ENCODE results near the gene WDR72.

WDR72 gene

DNA sequence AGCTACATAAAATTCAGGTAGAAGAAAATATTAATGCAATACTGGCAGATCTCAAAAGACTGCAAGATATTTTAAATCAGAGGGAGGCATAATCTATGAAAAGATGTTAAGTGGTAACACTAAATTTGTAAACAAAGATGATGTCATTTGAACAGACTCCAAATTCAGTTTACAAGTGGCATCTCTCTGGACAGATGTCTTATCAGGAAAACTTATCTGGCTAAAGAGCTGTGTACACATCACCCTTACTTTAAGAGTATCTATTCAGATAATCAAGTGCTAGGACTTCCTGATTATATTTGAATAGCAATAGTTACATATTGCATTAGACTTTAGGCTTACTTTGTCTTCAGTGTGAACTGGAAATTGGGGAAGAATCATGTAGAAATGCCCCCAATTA lies 231.5 kb downstream of the WDR72 start:
- no peak for DNase-seq

DNA sequence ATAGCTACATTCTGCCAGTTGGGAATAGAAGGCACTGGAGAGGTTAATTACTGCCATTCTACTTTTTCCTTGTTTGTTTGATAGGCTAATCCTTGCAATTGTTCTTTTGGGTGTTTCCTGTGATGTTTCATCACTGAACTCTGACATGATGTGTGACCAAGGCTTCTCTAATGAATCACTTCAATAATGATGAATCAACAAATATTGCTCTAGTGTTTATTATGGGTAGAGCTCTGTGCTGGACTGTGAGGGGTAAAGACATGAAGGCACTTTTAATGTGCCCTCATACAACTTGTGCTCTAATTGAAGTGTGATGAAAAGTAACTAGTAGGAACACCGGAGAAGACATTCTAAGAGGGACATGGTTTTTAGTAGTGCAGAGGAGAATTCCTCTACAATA lies 233.6 kb downstream of the WDR72 start:
- DNase-seq, result no peak

DNA sequence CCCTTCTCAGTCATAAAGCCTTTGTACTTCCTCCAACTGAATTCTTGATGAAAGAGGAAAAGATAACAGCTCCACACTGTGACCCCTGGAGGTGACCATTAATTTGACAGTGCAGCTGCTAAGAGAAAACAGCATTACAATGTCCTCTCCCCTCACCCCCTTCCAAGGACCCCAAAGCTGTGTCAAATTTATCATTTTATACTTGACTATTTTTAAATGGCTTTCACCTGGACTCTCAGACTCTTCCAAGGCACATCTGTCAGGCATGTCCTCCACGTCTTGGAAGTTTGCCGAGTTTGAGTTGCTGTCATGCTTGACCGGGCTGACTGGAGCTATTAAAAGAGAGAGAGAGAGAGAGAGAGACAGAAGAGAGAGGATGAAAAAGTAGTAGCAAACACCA lies 236.5 kb downstream of the WDR72 start:
- peak; percentile 53 to 81 for DNase-seq

DNA sequence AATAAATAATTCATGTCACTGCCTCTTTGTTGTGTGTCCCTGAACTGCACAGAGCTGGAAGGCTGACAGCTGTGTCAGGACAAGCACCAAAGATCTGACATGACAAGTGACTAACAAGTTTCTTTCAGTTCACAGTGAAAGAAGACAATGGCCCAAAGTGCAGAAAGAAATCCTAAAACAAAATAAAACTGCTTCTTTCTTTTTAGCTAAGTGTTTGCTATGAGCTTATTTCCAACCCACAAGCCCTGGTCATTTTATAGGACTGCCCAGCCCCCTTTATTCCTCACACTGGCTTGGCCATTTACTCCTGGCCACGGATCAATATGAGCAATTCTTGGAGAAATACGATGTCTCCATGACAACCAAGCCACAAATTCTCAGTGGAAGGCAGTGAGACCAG lies 238.5 kb downstream of the WDR72 start:
- no peak for DNase-seq

DNA sequence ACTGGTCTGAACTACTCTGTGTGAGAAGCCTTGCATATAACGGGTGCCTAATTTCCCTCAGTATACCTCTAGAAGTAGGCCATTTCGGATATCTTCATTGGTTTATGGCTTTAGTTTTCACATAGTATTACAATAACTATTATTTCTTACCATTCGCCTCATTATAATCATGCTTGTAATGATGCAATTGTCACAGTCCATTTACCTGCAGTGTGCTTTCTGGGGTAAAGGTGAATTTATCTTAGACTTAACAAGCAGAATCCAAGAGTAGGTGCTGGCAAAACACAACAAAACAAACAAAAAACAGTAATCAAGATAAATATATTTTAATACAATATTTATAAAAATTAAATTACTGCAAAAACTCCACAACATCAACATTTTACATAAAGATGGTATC lies 246.0 kb downstream of the WDR72 start:
- no peak for DNase-seq

DNA sequence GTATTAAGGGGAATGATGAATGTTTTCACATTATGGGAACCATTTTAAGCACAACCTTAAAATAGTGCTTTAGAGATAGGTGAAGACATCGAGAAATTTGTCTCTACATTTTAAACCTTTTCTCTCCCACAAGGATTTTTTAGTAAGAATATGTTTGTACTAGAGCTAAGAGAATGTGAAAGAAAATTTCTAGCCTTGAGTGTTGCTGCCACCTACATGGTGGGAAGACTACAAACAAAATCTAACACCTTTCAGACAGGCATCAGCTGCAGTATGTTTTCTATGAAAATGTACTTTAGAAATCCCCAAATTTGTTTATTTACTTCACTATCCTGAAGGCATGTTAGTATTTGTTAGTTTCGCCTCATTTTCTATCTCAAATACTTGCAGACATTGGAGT lies 247.4 kb downstream of the WDR72 start:
- DNase-seq, result no peak

DNA sequence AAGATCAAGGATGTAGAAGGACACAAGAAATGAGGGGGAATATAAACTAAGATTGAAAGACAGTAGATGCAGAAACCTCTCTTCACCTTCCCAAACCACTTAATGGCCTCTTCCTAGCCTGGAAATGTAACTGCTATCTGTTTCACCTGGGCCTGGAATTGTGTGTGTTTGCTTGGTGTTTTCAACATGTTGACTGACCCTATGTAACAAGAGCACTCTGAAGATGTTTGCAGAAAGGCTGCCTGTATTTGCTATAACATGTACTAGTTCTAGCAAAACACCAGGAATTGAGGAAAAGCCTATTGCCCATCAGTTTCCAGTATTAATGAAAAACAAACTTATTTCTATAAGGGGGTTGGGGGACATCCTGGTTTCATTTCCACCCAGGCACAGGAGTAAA lies 248.3 kb downstream of the WDR72 start:
- no peak for DNase-seq

DNA sequence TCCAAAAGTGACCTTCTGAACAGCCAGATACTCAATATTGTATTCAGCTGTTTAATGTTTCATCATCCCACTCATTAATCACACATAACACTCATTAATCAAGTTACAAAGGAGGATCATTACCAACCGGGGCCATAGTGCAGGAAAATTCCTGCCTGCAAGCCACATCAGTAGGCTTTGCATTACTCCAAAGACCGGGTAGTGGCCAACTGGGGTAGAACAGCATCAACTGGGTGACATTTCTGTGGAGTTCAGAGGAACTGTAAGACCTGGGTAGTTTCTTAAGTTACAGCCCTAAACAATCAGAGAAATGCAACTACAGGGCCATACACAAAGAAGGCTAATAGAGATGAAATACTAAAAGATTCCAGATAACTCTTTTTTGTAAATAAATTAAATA lies 253.1 kb downstream of the WDR72 start:
- DNase-seq, result no peak

DNA sequence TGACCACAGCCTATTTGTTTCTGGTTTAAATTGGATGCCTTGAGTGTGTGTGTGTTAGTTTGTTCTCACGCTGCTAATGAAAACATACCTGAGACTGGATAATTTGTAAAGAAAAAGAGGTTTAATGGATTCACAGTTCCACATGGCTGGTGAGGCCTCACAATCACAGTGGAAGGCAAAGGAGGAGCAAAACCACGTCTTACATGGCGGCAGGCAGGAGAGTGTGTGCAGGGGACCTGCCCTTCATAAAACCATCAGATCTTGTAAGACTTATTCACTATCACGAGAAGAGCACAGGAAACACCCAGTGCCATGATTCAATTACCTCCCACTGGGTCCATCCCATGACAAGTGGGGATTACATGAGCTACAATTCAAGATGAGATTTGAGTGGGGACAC lies 260.5 kb downstream of the WDR72 start:
- DNase-seq, result no peak

DNA sequence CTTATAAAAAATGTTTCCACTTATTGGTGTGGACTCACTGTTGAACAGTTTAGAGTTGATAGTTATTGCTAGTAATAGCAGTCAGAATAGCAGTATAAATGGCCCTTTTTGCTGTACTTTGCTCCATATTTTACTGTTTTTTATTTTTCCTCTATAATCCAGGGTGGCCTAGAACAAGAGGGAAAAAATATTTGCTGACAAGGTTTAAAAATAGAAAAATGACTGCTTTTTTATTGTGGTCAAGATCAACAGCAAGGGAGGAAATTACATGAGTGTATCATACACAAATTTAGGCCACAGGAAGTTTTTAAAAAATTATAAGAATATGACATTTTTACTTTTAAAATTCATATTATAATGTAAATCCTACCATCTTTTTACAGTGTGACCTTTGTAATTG lies 269.1 kb downstream of the WDR72 start:
- DNase-seq, result no peak

DNA sequence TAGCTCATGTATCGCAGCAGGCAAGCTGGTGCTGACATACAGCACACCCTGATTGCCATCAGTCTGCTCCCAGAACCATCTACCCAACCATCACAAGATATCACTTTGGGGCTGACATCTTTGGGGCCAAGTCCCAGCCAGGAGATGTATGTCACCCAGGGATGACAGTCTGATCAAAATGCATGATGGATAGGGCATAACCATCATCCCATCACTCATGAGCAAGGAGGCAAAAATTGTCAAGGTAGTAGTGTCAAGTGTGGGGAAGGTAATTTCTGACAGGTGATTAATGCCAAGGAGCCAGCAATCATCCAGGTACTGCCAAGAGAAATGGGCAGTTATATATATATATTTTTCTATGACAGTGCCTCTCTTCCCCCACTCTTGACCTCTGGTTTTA lies 277.4 kb downstream of the WDR72 start:
- DNase-seq, result no peak

DNA sequence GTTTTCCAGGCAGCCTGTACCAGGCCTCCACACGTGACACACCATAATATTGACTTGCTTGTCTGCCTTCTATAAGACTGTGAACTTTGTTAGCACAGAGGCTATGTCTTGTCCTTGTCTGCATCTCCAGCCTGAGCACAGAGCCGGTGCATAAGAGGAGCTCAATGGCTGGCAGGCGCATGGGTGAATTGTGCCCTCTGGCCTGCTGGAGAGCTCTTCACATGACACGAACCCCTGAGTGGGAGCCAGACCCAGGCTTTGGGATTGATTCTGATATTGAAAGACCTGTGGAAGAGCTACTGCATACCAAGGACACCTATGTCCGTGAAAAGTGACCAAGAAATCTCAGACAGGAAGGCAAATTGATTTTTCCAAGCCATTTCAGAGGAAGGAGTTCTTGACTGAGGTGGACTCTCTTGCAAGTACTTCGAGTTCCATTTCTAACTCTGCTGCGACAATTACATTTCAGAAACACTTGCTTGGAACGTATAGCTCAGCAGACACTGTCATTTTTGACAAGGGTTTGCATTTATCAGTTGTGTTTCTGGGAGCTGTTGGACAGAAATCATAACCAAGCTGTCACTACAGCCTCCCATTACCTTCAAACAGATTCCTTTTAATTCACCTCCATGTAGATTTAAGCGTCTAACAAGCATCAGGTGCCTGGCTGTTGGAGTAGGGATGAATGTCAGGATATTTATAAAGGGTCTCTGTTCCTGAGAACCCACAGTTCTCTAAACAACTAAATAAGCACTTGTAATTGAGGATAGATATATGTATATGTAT lies 281.3 kb downstream of the WDR72 start:
- no peak for DNase-seq

DNA sequence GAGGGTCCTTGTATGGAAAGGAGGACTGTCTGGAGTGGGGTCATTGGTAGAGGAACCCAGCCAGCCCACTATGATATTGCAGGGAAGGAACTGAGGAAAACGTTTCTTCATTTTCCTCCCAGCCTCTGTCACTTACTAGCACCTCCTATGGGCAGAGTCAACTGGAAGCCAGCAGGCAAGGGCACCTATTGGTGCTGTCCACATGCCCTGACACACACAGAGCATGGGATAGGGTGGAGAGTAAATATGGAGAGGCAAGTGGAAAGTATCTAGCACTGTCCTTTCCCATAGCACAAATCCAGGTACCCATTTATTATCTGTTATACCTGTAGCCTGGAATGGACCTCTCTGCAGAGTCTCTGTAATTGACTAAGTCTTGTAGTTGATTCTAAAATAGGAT lies 285.6 kb downstream of the WDR72 start:
- DNase-seq, result no peak

DNA sequence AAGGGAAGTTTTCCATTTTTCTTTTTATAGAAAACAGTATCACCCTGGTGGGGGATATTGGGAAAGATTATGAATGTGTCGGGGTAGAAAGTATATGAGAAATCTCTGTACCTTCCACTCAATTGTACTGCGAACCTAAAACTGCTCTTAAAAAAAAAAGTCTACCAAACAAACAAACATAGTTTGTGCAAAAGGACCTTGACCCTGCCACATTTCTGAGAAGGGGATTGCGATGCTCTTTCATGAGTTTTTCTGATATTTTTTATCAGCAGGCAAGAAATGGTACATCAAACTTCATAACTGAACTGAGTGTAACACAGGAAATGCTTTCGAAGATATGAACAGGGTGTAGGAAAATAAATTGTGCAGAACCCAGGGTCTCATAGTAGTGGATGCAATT lies 286.0 kb downstream of the WDR72 start:
- no peak for DNase-seq

DNA sequence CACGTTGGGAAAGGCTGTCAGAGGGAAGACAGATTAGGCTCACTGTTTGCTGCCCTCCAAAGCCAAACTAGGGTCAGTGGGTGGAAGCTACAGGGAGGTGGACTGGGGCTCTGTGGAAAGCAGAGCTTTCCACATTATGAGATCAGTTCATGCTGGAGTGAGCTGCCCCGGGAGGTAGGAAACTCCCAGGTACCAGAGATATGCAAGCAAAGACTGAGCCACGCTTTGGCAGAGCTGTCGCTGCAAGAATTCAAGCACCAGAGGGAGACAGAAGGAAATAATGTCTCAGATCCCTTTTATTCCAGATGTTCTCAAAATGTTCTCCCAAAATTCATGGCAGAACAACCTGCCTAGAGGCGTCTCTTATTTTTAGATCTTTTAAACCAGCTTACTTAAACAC lies 286.6 kb downstream of the WDR72 start:
- no peak for DNase-seq

DNA sequence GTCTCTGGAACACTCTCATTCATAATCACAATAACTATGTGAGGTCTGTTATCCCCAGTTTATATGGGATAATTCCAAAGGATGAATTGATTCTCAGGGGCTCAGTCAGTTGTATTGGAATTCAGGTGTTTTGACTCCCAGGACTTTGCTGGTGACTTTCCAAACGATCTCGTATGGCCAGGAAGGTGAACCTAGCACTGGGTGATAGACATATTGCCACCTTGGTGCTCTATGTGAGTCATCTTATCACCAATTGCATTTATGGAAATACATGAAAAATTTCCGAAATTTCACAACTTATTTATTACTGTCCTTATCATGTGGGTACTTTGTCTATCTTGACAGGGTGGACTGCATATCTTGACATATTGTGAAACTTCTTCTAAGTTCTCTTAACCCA lies 287.3 kb downstream of the WDR72 start:
- DNase-seq, result no peak

DNA sequence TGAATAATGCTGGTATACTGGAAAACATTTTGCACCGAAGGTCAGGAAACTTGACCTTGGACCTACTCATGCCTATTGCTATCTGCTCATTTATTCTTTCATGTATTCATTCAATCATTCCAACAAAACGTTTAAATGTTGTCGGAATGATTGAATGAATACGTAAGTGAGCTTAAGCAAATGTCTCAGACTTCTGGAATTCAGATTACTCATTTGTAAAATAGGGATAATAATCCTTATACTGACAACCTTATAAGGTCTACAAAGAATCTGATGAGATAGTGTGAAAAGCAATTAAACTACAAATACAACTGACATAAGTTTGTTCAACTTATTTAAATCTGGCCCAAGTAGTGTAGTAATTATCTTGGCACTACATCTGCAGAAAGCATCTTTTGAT lies 288.7 kb downstream of the WDR72 start:
- no peak for DNase-seq

DNA sequence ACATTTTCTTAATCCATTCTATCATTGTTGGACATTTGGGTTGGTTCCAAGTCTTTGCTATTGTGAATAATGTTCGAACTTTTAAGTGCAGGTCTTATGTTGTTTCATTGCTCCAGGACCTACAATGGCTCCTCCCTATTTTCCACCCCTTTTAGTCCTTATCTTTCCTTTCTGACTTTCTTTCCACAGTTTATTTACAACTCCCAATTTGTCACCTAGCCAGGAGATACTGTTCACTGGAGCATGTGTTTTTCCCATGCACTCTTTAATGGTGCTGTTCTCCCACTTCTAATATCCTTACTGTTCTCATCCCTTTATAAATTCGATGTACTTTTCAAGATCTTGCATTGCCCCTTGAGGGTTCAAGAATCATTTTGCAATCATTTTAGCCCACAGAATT lies 290.0 kb downstream of the WDR72 start:
- DNase-seq, result no peak

Data from NCI-H1930 (cell line).